ENCODE measurements around the gene SNX17. TPM values are rescaled to one million over a fixed set of nuclear protein-coding genes. Genes with fewer than 3 reads are reported as not detected.
A peak's percentile ranks its signal among the peaks of the same experiment; 100 is the strongest.

The SNX17 gene
- 142 TPM for total RNA-seq (2013)
- 100 to 1,000 TPM in 2 of 3 donors, 10 to 100 TPM in 1; 86.6 to 338 (median 291) TPM for polyA plus RNA-seq
- polyA minus RNA-seq: 75.4 and 103 TPM in 2 replicates
- 18.1 to 82.0 (median 53.1) reads per million in 11 experiments for total RNA-seq

- Mint-ChIP-seq H3K27ac (peak within 1 kb of the TSS; percentile 98 to 99 (median 99)), H3K27me3 (ENCODE audit: low read depth in 3 of 3) (no peaks in the 10 kb centered on the region), H3K9me3 (no peaks in the 10 kb centered on the region), H3K4me1 (peaks cover 36% of the 10 kb centered on the region), H3K4me3 (peak within 1 kb of the TSS; percentile 98 to 99), H3K36me3 (peaks cover 58 to 65% of the 10 kb centered on the region in 2 donors)
- H4K20me1 ChIP-seq (ENCODE audit: insufficient read depth, low read length): peaks cover 13% of the 10 kb centered on the region
- H3K36me3 ChIP-seq (replicated peaks in 1 of 2; ENCODE audit: control insufficient read depth in 1 of 2, insufficient read depth in 2 of 2, low read length in 2 of 2): peaks cover 57 to 67% of the 10 kb centered on the region in 2 donors
- H3K4me2 ChIP-seq (replicated peaks; ENCODE audit: extremely low read depth, low read length, poor library complexity, severe bottlenecking): peak within 1 kb of the TSS; percentile 84
- no peaks in the 10 kb centered on the region for H3K27me3 ChIP-seq (ENCODE audit: control insufficient read depth in 2 of 2, insufficient read depth in 2 of 2, low read length in 2 of 2)
- H3K79me2 ChIP-seq (ENCODE audit: insufficient read depth, low read length): peaks cover 63% of the 10 kb centered on the region
- DNase-seq: peak; percentile 98 to 99 (median 99)
- WGBS (ENCODE audit: insufficient coverage): 0% methylated on average over 85 of the region's 85 CpGs
- peak within 1 kb of the TSS; percentile 96 for H3K9ac ChIP-seq (ENCODE audit: insufficient read depth, low read length, poor library complexity, severe bottlenecking)
- H3K9me3 ChIP-seq (replicated peaks in 1 of 2; ENCODE audit: control insufficient read depth in 1 of 2, insufficient read depth in 1 of 2, low read length in 2 of 2): no peaks in the 10 kb centered on the region
- peaks cover 32 to 36% of the 10 kb centered on the region in 2 donors for H3K4me1 ChIP-seq (ENCODE audit: control insufficient read depth in 1 of 2, insufficient read depth in 2 of 2, low read length in 2 of 2)
- H3K4me3 ChIP-seq (replicated peaks in 1 of 3; ENCODE audit: low read depth in 2 of 3, low read length in 3 of 3): peak within 1 kb of the TSS; percentile 74 to 96 (median 83)
- intact Hi-C loops (cut with micrococcal nuclease): loop anchor here (1.0 to 10.0 kb wide), 6 partner anchors 10 to 125 kb away; partner anchors contain the start of genes GTF3C2 (in 2 of the 2), NRBP1 (in 2 of the 2), PPM1G (in 2 of the 2) and FNDC4 (in 1 of the 2)
- H2AFZ ChIP-seq (ENCODE audit: insufficient read depth, low read depth, low read length, poor library complexity, severe bottlenecking): peak within 1 kb of the TSS; percentile 96
- peak; percentile 75 for TF ChIP-seq CTCF (IDR thresholded peaks at IDR 0.05)
- peak within 1 kb of the TSS; percentile 93 to 96 for H3K27ac ChIP-seq (ENCODE audit: low read depth in 1 of 2, low read length in 2 of 2)
These were observed at the start of gene SNX17, which contains the start of gene EIF2B4 for GRCh38 chr2:27370026-27370815. Gene SNX17, plus strand, starts transcription at chr2:27370616. Its CDS starts 128 bp downstream, at chr2:27370744. Gene EIF2B4, minus strand, starts transcription at chr2:27370338. Its CDS starts 24 bp downstream, at chr2:27370314.

GRCh38 chr2:27320958-27321543 is 49.4 kb upstream of the SNX17 start:
- no peak overlapping the region for H3K4me3 ChIP-seq (replicated peaks in 1 of 3; ENCODE audit: low read depth in 2 of 3, low read length in 3 of 3)
- Mint-ChIP-seq H3K9me3 (no peaks in the 10 kb centered on the region), H3K36me3 (peaks cover 7 to 21% of the 10 kb centered on the region in 2 donors), H3K27ac (peak overlapping the region in 2 of 7 donors; percentile 24 to 38), H3K4me1 (peaks cover 35% of the 10 kb centered on the region), H3K27me3 (ENCODE audit: low read depth in 3 of 3) (no peaks in the 10 kb centered on the region), H3K4me3 (no peak overlapping the region)
- DNase-seq: peak; percentile 15 to 75 (median 18)
- peaks cover 3% of the 10 kb centered on the region for H4K20me1 ChIP-seq (ENCODE audit: insufficient read depth, low read length)
- intact Hi-C loops (cut with micrococcal nuclease): no loop called here
- H3K79me2 ChIP-seq (ENCODE audit: insufficient read depth, low read length): peaks cover 28% of the 10 kb centered on the region
- peaks cover 4 to 19% of the 10 kb centered on the region in 2 donors for H3K36me3 ChIP-seq (replicated peaks in 1 of 2; ENCODE audit: control insufficient read depth in 1 of 2, insufficient read depth in 2 of 2, low read length in 2 of 2)
- H2AFZ ChIP-seq (ENCODE audit: insufficient read depth, low read depth, low read length, poor library complexity, severe bottlenecking): no peak overlapping the region
- 65% methylated on average over 6 of the region's 8 CpGs for WGBS (ENCODE audit: insufficient coverage)
- H3K27ac ChIP-seq (ENCODE audit: low read depth in 1 of 2, low read length in 2 of 2): peak overlapping the region in 1 of 2 donors; percentile 20
- TF ChIP-seq CTCF (IDR thresholded peaks at IDR 0.05): no peak
- peaks cover 17 to 20% of the 10 kb centered on the region in 2 donors for H3K4me1 ChIP-seq (ENCODE audit: control insufficient read depth in 1 of 2, insufficient read depth in 2 of 2, low read length in 2 of 2)
- H3K9me3 ChIP-seq (replicated peaks in 1 of 2; ENCODE audit: control insufficient read depth in 1 of 2, insufficient read depth in 1 of 2, low read length in 2 of 2): no peaks in the 10 kb centered on the region
- H3K4me2 ChIP-seq (replicated peaks; ENCODE audit: extremely low read depth, low read length, poor library complexity, severe bottlenecking): no peak overlapping the region
- H3K27me3 ChIP-seq (ENCODE audit: control insufficient read depth in 2 of 2, insufficient read depth in 2 of 2, low read length in 2 of 2): no peaks in the 10 kb centered on the region
- no peak overlapping the region for H3K9ac ChIP-seq (ENCODE audit: insufficient read depth, low read length, poor library complexity, severe bottlenecking)
